Fibroblast of lung (primary cell): ENCODE measurements around the gene EXOC3L2.

Experiments
- CTCF ChIP-seq, 2 donors: IDR thresholded peaks in 1 of 2; conservative IDR thresholded peaks in 1 of 2; 1 replicate in 1 of 2; 2 replicates in 1 of 2; pipeline ENCODE4 v1.5.1; 2011 to 2012; ENCODE audit warnings: low read length in 2 of 2, control low read depth in 1 of 2, inconsistent platforms in 1 of 2, low read depth in 1 of 2, mild to moderate bottlenecking in 1 of 2
- EZH2 ChIP-seq: IDR thresholded peaks from 2 replicates; pipeline ENCODE4 v1.5.1; 2012; ENCODE audit warnings: low read length, control low read depth, mild to moderate bottlenecking; ENCODE audit errors: missing control alignments

- no peak for TF ChIP-seq CTCF (conservative IDR thresholded peaks at IDR 0.05 in 1 of 2, IDR thresholded peaks at IDR 0.05 in 1 of 2; ENCODE audit: low read depth in 1 of 2, low read length in 2 of 2)
- no peak for TF ChIP-seq EZH2
These were observed 22.1 kb upstream of the EXOC3L2 start for GRCh38 chr19:45267296-45267695.
